Endothelial cell of hepatic sinusoid (primary cell): ENCODE measurements around the gene LSM11.

ENCODE experiments used
- in situ Hi-C: cut with HindIII; loops from 2 replicates; pipeline ENCODE4 v1.10.0; 2017; ENCODE audit warnings: low sequenced_read_pairs

The LSM11 gene

GRCh38 chr5:157766442-157766841, 22.9 kb downstream of the LSM11 start:
- in situ Hi-C loops: no loop called here

- in situ Hi-C loops: no loop called here
Observed at GRCh38 chr5:157766902-157767301, 23.4 kb downstream of the LSM11 start.

- in situ Hi-C loops: no loop called here
Observed at GRCh38 chr5:157767689-157768088, 24.2 kb downstream of the LSM11 start.

- in situ Hi-C loops: no loop called here
Observed at GRCh38 chr5:157770665-157771064, 27.2 kb downstream of the LSM11 start.

GRCh38 chr5:157772127-157772526, 28.6 kb downstream of the LSM11 start:
- in situ Hi-C loops: no loop called here

- in situ Hi-C loops: no loop called here
Observed at GRCh38 chr5:157778121-157778805, 34.8 kb downstream of the LSM11 start.

GRCh38 chr5:157779221-157779620, 35.7 kb downstream of the LSM11 start:
- in situ Hi-C loops: no loop called here

GRCh38 chr5:157785801-157786200, 42.3 kb downstream of the LSM11 start:
- in situ Hi-C loops: no loop called here

- in situ Hi-C loops: no loop called here
Observed at GRCh38 chr5:157793301-157793700, 49.8 kb downstream of the LSM11 start.

- in situ Hi-C loops: no loop called here
Observed at GRCh38 chr5:157799578-157799977, 56.1 kb downstream of the LSM11 start.

GRCh38 chr5:157800137-157800536, 56.6 kb downstream of the LSM11 start:
- in situ Hi-C loops: no loop called here

- in situ Hi-C loops: no loop called here
Observed at GRCh38 chr5:157802736-157803135, 59.2 kb downstream of the LSM11 start.

- in situ Hi-C loops: no loop called here
Observed at GRCh38 chr5:157808043-157808442, 64.5 kb downstream of the LSM11 start.
